GM18526 (cell line): Measurements from ENCODE around the gene SCGB3A1.

Experiments
- POLR2A ChIP-seq: IDR thresholded peaks from 3 replicates; pipeline ENCODE4 v1.6.1; 2011; ENCODE audit not compliant: insufficient read length; ENCODE audit errors: extremely low read depth

Gene SCGB3A1

GRCh38 chr5:180541710-180542109 is 49.6 kb downstream of the SCGB3A1 start:
- TF ChIP-seq POLR2A = no peak
